GM21576 (cell line): ENCODE results near the gene UGT2B17.

Experiments used
- ATAC-seq: cut with Tn5 transposase; IDR thresholded peaks from one replicate; pipeline ENCODE4 v1.9.1; 2021; ENCODE audit warnings: mild to moderate bottlenecking, moderate library complexity; ENCODE audit not compliant: unreplicated experiment

Gene UGT2B17

GRCh38 chr4:68489338-68489737 is 86.8 kb downstream of the UGT2B17 start:
- ATAC-seq: no peak
